ENCODE data around the gene NFATC1. TPM values are rescaled to one million over a fixed set of nuclear protein-coding genes. Genes with fewer than 3 reads are reported as not detected.

Gene NFATC1
- total RNA-seq, 2 donors from 2014 or later = 1.6 to 4.3 TPM

- TF ChIP-seq CTCF (IDR thresholded peaks at IDR 0.05) = no peak
- Histone ChIP-seq H3K9me3 (no peaks in the 10 kb centered on the region), H3K27me3 (no peaks in the 10 kb centered on the region), H3K27ac (no peak overlapping the region), H3K4me1 (no peaks in the 10 kb centered on the region), H3K4me3 (no peak overlapping the region), H3K36me3 (no peaks in the 10 kb centered on the region), H3K9ac (ENCODE audit: low read depth in 2 of 2, low read length in 2 of 2) (no peak overlapping the region)
- DNase-seq = peak; percentile 15
- intact Hi-C loops (cut with DNase I) = no loop called here
Measured at GRCh38 chr18:79571211-79572092, 175.7 kb downstream of the NFATC1 start.

GRCh38 chr18:79572093-79572780 lies 176.5 kb downstream of the NFATC1 start:
- no peaks in the 10 kb centered on the region for H3K4me1 ChIP-seq
- intact Hi-C loops (cut with DNase I) = no loop called here
- no peak for TF ChIP-seq CTCF (IDR thresholded peaks at IDR 0.05)
- H3K36me3 ChIP-seq = no peaks in the 10 kb centered on the region
- H3K27me3 ChIP-seq = no peaks in the 10 kb centered on the region
- H3K9me3 ChIP-seq = no peaks in the 10 kb centered on the region
- H3K4me3 ChIP-seq = no peak overlapping the region
- no peak for DNase-seq
- H3K9ac ChIP-seq (ENCODE audit: low read depth in 2 of 2, low read length in 2 of 2) = no peak overlapping the region
- H3K27ac ChIP-seq = no peak overlapping the region

DNA sequence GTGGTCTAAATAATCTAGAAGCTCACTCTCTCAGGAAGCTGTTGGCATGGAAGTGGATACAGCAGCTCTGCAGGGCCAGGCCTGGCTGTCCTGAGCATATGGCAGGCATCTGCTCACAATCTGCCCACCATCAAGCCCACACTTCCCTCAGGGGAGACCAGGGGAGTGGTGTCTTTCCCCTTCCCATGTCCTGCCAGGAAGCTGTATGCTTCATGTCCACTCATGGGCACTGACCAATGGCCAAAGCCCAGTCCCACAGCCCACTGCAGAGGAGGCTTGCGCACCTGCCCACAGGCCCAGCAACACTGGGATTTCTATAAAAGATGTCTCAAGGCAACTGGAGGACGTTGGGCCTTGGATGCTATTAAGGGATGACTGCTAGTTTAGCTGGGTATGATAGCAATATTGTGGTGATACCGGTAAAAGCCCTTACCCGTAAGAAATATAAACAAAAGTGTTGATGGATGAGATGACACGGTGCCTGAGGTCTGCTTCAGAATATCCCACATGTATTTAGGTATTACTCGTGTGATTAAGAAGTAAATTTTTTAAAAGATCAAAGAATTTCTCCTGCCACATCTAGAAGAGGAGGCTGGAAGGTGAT lies 177.2 kb downstream of the NFATC1 start:
- no peak for TF ChIP-seq CTCF (IDR thresholded peaks at IDR 0.05)
- Histone ChIP-seq H3K27ac (no peak overlapping the region), H3K9me3 (no peaks in the 10 kb centered on the region), H3K4me1 (no peaks in the 10 kb centered on the region), H3K27me3 (no peaks in the 10 kb centered on the region), H3K36me3 (no peaks in the 10 kb centered on the region), H3K4me3 (no peak overlapping the region), H3K9ac (ENCODE audit: low read depth in 2 of 2, low read length in 2 of 2) (no peak overlapping the region)
- intact Hi-C loops (cut with DNase I) = no loop called here
- no peak for DNase-seq

GRCh38 chr18:79573921-79574491 lies 178.3 kb downstream of the NFATC1 start:
- Histone ChIP-seq H3K4me1 (no peaks in the 10 kb centered on the region), H3K36me3 (no peaks in the 10 kb centered on the region), H3K9ac (ENCODE audit: low read depth in 2 of 2, low read length in 2 of 2) (no peak overlapping the region), H3K4me3 (no peak overlapping the region), H3K27me3 (no peaks in the 10 kb centered on the region), H3K27ac (no peak overlapping the region), H3K9me3 (no peaks in the 10 kb centered on the region)
- DNase-seq = peak; percentile 16
- TF ChIP-seq CTCF (IDR thresholded peaks at IDR 0.05) = no peak
- intact Hi-C loops (cut with DNase I) = no loop called here

GRCh38 chr18:79574938-79575525 lies 179.3 kb downstream of the NFATC1 start:
- intact Hi-C loops (cut with DNase I) = no loop called here
- peak; percentile 16 for DNase-seq
- no peak for TF ChIP-seq CTCF (IDR thresholded peaks at IDR 0.05)
- Histone ChIP-seq H3K36me3 (no peaks in the 10 kb centered on the region), H3K9me3 (no peaks in the 10 kb centered on the region), H3K4me1 (no peaks in the 10 kb centered on the region), H3K9ac (ENCODE audit: low read depth in 2 of 2, low read length in 2 of 2) (no peak overlapping the region), H3K27ac (no peak overlapping the region), H3K27me3 (no peaks in the 10 kb centered on the region), H3K4me3 (no peak overlapping the region)
